Transverse colon (tissue), 4 donors: ENCODE measurements around the gene UBE2K. TPM values are rescaled to one million over a fixed set of nuclear protein-coding genes. Genes with fewer than 3 reads are reported as not detected.
"Not testable (repeated sequence)": the region's sequence is repeated elsewhere in the genome, so short reads cannot be mapped to it uniquely, and the experiment has no call there.

Experiments
- DNase-seq: peaks from one replicate; pipeline ENCODE4 v3.0.0-alpha.2; 2019
- H3K27ac ChIP-seq, 4 donors: fragments of 200-600 bp; sonication (generic); 2 replicates each; pipeline ENCODE4 v1.5.1; 2016 to 2018; ENCODE audit warnings: inconsistent platforms in 4 of 4
- H3K27me3 ChIP-seq: fragments of 200-600 bp; sonication (generic); 2 replicates; pipeline ENCODE4 v1.5.1; 2017; ENCODE audit warnings: inconsistent platforms
- H3K36me3 ChIP-seq, 4 donors: fragments of 200-600 bp; sonication (generic); 2 replicates each; pipeline ENCODE4 v1.5.1; 2017 to 2019; ENCODE audit warnings: inconsistent platforms in 4 of 4
- H3K4me1 ChIP-seq, 4 donors: fragments of 200-600 bp; sonication (generic); 2 replicates each; pipeline ENCODE4 v1.5.1; 2017 to 2020; ENCODE audit warnings: inconsistent platforms in 4 of 4
- H3K4me3 ChIP-seq, 4 donors: fragments of 200-600 bp; sonication (generic); 1 replicate in 1 of 4; 2 replicates in 3 of 4; pipeline versions ENCODE4 v1.5.1 to v1.6.1; 2017 to 2019; ENCODE audit warnings: inconsistent platforms in 4 of 4
- H3K9me3 ChIP-seq, 2 donors: fragments of 200-600 bp; sonication (generic); 2 replicates each; pipeline ENCODE4 v1.5.1; 2017 to 2019; ENCODE audit warnings: inconsistent platforms in 2 of 2
- CTCF ChIP-seq, 5 experiments: fragments of 200-600 bp in 3 of 5; fragments of 450-650 bp in 2 of 5; sonication (generic) in 3 of 5; IDR thresholded peaks; 1 replicate in 2 of 5; 2 replicates in 3 of 5; pipeline ENCODE4 v1.5.1; 2016 to 2017; ENCODE audit warnings: antibody characterized with exemption in 5 of 5, inconsistent platforms in 3 of 5, mild to moderate bottlenecking in 2 of 5, moderate library complexity in 1 of 5
- EP300 ChIP-seq: sonication (generic); formaldehyde crosslinking; IDR thresholded peaks from one replicate; pipeline ENCODE4 v1.6.1; 2017; ENCODE audit warnings: antibody characterized with exemption, low read depth
- POLR2A ChIP-seq: fragments of 450-650 bp; IDR thresholded peaks from one replicate; pipeline ENCODE4 v1.6.1; 2016; ENCODE audit warnings: antibody characterized with exemption, mild to moderate bottlenecking, moderate library complexity
- POLR2AphosphoS5 ChIP-seq, 3 donors: sonication (generic); formaldehyde crosslinking; IDR thresholded peaks; one replicate each; pipeline ENCODE4 v1.6.1; 2016; ENCODE audit warnings: antibody characterized with exemption in 3 of 3
- WGBS, 2 donors: methylation state at CpG; one replicate each; pipeline ENCODE4 v1.1.5; 2018; ENCODE audit warnings: low coverage in 1 of 2; 5-methylcytosine and 5-hydroxymethylcytosine counted together
- in situ Hi-C, 4 donors: fragments of 200-750 bp; cut with MboI; loops; one replicate each; pipeline versions ENCODE4 v1.15.0 to v1.15.1; 2017; ENCODE audit warnings: low sequenced_read_pairs in 3 of 4, low pct_ligation_motif_present in 1 of 4, low pct_unique_long_range_greater_than_20kb in 1 of 4
- intact Hi-C: fragments of 100-400 bp; cut with DNase I; formaldehyde crosslinking; loops from one replicate; pipeline ENCODE4 v1.15.1; 2023; ENCODE audit warnings: low total_unique reads
- total RNA-seq, 4 donors: library from RNA; depleted of rRNA; stranded (reverse); fragments of >200 nt; gene quantifications; one replicate each; pipeline ENCODE4 v1.1.0, GENCODE V29; 2016

The UBE2K gene
- total RNA-seq, 4 donors from 2014 or later = 18.9 to 48.6 (median 37.3) TPM

GRCh38 chr4:39732728-39733127 lies 34.8 kb downstream of the UBE2K start:
- 87 to 93% methylated on average over 1 to 3 of the region's 3 CpGs for WGBS, 2 donors
- Histone ChIP-seq H3K27me3 (no peaks in the 10 kb centered on the region), H3K9me3 (no peaks in the 10 kb centered on the region), H3K36me3 (no peaks in the 10 kb centered on the region), H3K4me1 (peaks cover 0 to 24% (median 5%) of the 10 kb centered on the region in 4 donors), H3K27ac (no peak overlapping the region), H3K4me3 (no peak overlapping the region)
- TF ChIP-seq CTCF (IDR thresholded peaks at IDR 0.05) = no peak
- no peak for TF ChIP-seq EP300
- TF ChIP-seq POLR2AphosphoS5 (IDR thresholded peaks at IDR 0.05) = no peak
- TF ChIP-seq POLR2A = no peak
- intact Hi-C loops = no loop called here
- no peak for DNase-seq
- in situ Hi-C loops = no loop called here

DNA sequence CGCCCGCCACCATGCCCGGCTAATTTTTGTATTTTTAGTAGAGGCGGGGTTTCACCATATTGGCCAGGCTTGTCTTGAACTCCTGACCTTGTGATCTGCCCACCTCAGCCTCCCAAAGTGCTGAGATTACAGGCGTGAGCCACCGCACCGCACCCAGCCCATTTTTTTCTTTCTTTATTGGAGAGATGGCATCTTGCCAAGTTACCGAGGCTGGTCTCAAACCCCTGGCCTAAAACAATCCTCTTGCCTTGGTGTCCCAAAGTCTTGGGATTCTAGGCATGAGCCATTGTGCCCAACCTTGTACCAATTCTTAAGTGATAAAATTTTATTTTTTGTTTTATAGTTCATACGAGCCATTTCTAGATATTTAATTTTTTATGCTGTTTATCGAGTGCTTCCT lies 41.7 kb downstream of the UBE2K start:
- DNase-seq, H3K27ac ChIP-seq, H3K4me3 ChIP-seq, H3K4me1 ChIP-seq, H3K27me3 ChIP-seq, in situ Hi-C loops, intact Hi-C loops, H3K9me3 ChIP-seq: not testable (repeated sequence)
- peaks cover 0 to 13% (median 0%) of the 10 kb centered on the region in 4 donors for H3K36me3 ChIP-seq
- WGBS, 2 donors = 89 to 93% methylated on average over 7 to 10 of the region's 10 CpGs

DNA sequence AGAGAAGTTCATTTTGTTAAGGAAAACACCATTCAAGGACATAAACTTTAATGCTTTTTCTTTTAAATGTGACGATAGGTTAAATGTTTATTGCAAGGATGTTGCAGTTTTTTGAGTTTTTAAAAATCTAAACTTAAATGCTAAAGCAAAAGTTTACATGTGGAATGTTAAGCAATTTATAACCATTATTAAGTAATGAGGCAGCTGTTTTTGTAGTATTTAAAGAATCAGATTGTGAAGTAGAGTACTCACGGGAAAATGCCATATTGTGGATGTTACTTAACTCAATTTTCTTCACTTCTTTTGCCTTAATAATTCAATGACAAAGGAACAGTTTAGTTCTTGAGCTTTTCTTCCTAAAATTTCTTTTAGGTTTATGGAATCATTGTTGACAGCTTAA lies 43.5 kb downstream of the UBE2K start:
- no peaks in the 10 kb centered on the region for H3K9me3 ChIP-seq
- H3K4me1 ChIP-seq = peaks cover 0 to 8% (median 0%) of the 10 kb centered on the region in 4 donors
- H3K36me3 ChIP-seq = peaks cover 0 to 13% (median 0%) of the 10 kb centered on the region in 4 donors
- no peak overlapping the region for H3K4me3 ChIP-seq
- no peak for DNase-seq
- no peak overlapping the region for H3K27ac ChIP-seq
- in situ Hi-C loops (no loop called here), intact Hi-C loops (no loop called here)
- TF ChIP-seq CTCF (IDR thresholded peaks at IDR 0.05) (no peak), POLR2AphosphoS5 (IDR thresholded peaks at IDR 0.05) (no peak), POLR2A (no peak), EP300 (no peak)
- 83 to 86% methylated on average over 2 of the region's 2 CpGs for WGBS, 2 donors
- H3K27me3 ChIP-seq = no peaks in the 10 kb centered on the region

DNA sequence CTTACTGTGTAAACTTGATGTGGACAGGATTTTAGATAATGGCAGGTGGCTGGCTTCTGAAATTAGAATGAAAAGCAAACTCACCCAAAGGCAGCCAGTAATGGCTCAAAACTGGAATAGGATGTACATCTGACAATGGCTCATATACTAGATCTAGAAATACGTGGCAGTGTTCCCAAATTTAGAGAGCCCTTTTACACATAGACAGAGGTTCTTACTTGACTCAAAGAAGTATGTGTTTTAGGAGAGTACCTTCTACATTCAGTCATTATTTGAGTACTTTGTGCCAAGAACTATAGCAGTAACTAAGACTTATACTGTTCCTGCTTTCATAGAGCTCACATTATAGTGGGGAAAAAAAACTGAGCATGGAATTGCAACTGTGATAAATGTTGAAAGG lies 48.0 kb downstream of the UBE2K start:
- H3K27ac ChIP-seq = no peak overlapping the region
- 73 to 91% methylated on average over 1 of the region's 1 CpG for WGBS, 2 donors
- no peak for DNase-seq
- no peaks in the 10 kb centered on the region for H3K9me3 ChIP-seq
- in situ Hi-C loops (no loop called here), intact Hi-C loops (no loop called here)
- no peak for TF ChIP-seq POLR2AphosphoS5 (IDR thresholded peaks at IDR 0.05)
- no peak for TF ChIP-seq CTCF (IDR thresholded peaks at IDR 0.05)
- no peak for TF ChIP-seq POLR2A
- TF ChIP-seq EP300 = no peak
- no peak overlapping the region for H3K4me3 ChIP-seq
- no peaks in the 10 kb centered on the region for H3K27me3 ChIP-seq
- no peaks in the 10 kb centered on the region for H3K4me1 ChIP-seq
- H3K36me3 ChIP-seq = peaks cover 0 to 14% (median 6%) of the 10 kb centered on the region in 4 donors

GRCh38 chr4:39750216-39750615 lies 52.3 kb downstream of the UBE2K start:
- Histone ChIP-seq H3K27ac (no peak overlapping the region), H3K36me3 (peaks cover 0 to 28% (median 7%) of the 10 kb centered on the region in 4 donors), H3K4me1 (no peaks in the 10 kb centered on the region), H3K27me3 (no peaks in the 10 kb centered on the region), H3K4me3 (no peak overlapping the region), H3K9me3 (no peaks in the 10 kb centered on the region)
- TF ChIP-seq CTCF (IDR thresholded peaks at IDR 0.05) (no peak), POLR2AphosphoS5 (IDR thresholded peaks at IDR 0.05) (no peak), EP300 (no peak), POLR2A (no peak)
- WGBS, 2 donors = 70 to 74% methylated on average over 3 of the region's 3 CpGs
- in situ Hi-C loops = no loop called here
- no peak for DNase-seq
- intact Hi-C loops = no loop called here
